Thoracic aorta (tissue), 2 donors: ENCODE measurements around the gene CAMK2B. TPM values are rescaled to one million over a fixed set of nuclear protein-coding genes. Genes with fewer than 3 reads are reported as not detected.

Source experiments
- ATAC-seq: fragments of 150-250 bp; one replicate; pipeline ENCODE4 v1.8.0; 2017; ENCODE audit warnings: low read depth; ENCODE audit not compliant: insufficient number of reproducible peaks, low FRiP score
- DNase-seq: peaks from one replicate; pipeline ENCODE4 v3.0.0-alpha.2; 2020; ENCODE audit warnings: low spot score
- H3K27ac ChIP-seq, 2 donors: fragments of 200-600 bp; sonication (generic); 1 replicate in 1 of 2; 2 replicates in 1 of 2; pipeline ENCODE4 v1.5.1; 2016; ENCODE audit warnings: mild to moderate bottlenecking in 2 of 2, moderate library complexity in 2 of 2
- H3K27me3 ChIP-seq: fragments of 200-600 bp; sonication (generic); replicated peaks from 2 replicates; pipeline ENCODE4 v1.6.0; 2016; ENCODE audit warnings: mild to moderate bottlenecking; ENCODE audit not compliant: insufficient read depth
- H3K36me3 ChIP-seq: fragments of 200-600 bp; sonication (generic); one replicate; pipeline ENCODE4 v1.5.1; 2016
- H3K4me1 ChIP-seq, 2 donors: fragments of 200-600 bp; sonication (generic); 1 replicate in 1 of 2; 2 replicates in 1 of 2; pipeline versions ENCODE4 v1.5.1 to v1.6.0; 2016; ENCODE audit warnings: low read depth in 2 of 2, mild to moderate bottlenecking in 1 of 2; ENCODE audit not compliant: control insufficient read depth in 1 of 2
- H3K4me3 ChIP-seq: fragments of 200-600 bp; sonication (generic); 2 replicates; pipeline ENCODE4 v1.5.1; 2016; ENCODE audit warnings: mild to moderate bottlenecking
- H3K9me3 ChIP-seq: fragments of 200-600 bp; sonication (generic); 2 replicates; pipeline ENCODE4 v1.5.1; 2016
- total RNA-seq, 2 donors: library from RNA; depleted of rRNA; stranded (reverse); fragments of >200 nt; gene quantifications; one replicate each; pipeline versions ENCODE4 v1.1.0 to v1.2.3, GENCODE V29; 2016
- TF ChIP-seq, protein P1 (sequence below): fragments of 200-600 bp; sonication (generic); IDR thresholded peaks from one replicate; pipeline ENCODE4 v1.5.1; 2019; ENCODE audit warnings: antibody characterized with exemption

CAMK2B gene
- total RNA-seq, 2 donors from 2014 or later = 1.5 to 2.8 TPM

DNA sequence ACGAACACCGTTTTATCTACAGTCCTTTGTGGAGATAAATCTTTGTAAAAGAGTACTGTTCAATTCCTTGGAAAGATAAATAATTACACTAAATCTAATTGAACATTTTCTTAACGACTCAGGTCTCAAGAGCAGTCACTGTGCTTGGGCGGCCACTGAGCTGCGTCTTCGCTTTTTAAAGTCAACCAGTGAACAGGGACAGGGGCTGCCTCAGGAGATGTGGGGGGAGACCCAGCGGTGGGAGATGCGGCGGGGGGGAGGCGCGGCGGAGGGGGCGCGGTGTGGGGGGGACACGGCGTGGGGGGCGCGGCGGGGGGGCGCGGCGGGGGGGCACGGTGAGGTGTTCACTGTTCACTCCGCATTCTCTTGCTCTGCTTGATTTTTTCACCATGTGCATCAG lies 39.8 kb downstream of the CAMK2B start:
- Histone ChIP-seq H3K4me3 (no peak overlapping the region), H3K27ac (no peak overlapping the region)

DNA sequence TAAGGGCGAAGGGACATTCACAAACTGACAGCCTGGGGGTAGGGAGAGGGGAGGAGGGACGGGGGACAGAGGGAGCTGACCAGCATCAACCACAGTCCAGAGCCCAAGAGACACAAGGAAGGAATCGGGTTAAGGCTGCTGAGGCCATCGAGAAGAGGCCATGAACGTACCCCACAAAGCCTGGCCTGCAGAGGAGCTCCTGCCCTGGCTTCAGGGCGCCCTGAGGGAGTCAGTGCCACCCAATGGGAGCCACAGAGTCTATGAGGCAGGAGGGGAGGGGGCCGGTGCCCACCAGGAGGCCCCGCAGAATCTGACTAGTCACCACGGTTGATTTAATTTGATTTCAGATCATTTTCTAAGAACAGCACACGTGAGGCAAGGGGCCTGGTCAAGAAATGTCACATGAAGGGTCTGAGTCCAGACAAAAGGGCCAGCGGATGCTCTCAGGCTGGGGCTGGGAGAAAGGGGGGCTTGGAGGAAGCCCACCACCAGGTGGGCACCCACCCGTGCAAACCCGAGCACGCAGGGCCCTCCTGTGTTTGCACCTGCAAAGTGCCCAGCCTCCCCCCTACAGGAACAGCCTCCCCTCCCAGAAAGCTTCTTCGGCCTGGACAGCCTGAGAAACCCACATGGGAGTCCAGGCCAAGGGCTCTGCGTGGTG lies 40.4 kb downstream of the CAMK2B start:
- Histone ChIP-seq H3K4me1 (no peaks in the 10 kb centered on the region), H3K27ac (no peak overlapping the region), H3K4me3 (no peak overlapping the region), H3K36me3 (no peaks in the 10 kb centered on the region), H3K9me3 (no peaks in the 10 kb centered on the region), H3K27me3 (no peaks in the 10 kb centered on the region)
- TF ChIP-seq, protein P1, sequence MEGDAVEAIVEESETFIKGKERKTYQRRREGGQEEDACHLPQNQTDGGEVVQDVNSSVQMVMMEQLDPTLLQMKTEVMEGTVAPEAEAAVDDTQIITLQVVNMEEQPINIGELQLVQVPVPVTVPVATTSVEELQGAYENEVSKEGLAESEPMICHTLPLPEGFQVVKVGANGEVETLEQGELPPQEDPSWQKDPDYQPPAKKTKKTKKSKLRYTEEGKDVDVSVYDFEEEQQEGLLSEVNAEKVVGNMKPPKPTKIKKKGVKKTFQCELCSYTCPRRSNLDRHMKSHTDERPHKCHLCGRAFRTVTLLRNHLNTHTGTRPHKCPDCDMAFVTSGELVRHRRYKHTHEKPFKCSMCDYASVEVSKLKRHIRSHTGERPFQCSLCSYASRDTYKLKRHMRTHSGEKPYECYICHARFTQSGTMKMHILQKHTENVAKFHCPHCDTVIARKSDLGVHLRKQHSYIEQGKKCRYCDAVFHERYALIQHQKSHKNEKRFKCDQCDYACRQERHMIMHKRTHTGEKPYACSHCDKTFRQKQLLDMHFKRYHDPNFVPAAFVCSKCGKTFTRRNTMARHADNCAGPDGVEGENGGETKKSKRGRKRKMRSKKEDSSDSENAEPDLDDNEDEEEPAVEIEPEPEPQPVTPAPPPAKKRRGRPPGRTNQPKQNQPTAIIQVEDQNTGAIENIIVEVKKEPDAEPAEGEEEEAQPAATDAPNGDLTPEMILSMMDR = no peak
- ATAC-seq = no peak
- no peak for DNase-seq

More for the DNA sequence above, 39.8 kb downstream of the CAMK2B start:
- DNase-seq (no peak), ATAC-seq (no peak)
- H3K9me3 ChIP-seq = no peaks in the 10 kb centered on the region
- H3K27me3 ChIP-seq = no peaks in the 10 kb centered on the region
- TF ChIP-seq, protein P1 = no peak
- H3K4me1 ChIP-seq = no peaks in the 10 kb centered on the region
- H3K36me3 ChIP-seq = no peaks in the 10 kb centered on the region

DNA sequence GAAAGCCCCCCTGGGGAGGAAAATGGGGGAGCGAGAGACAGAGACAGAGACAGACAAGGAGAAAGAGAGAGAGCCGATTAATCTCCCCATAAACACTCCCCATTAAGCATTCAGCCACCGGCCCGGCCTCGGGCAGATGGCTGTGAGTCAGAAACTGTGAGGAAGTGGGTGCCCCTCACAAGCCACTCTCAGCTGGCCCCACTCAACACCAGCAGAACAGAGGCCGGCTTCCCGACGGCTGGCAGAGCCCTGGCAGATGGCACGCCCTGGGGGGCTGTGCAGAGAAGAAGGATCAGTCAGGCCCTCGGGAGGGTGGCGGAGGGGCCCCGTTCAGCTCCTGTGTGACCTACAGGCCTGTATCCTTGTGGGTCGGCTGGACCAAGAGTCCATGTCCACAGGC lies 41.2 kb downstream of the CAMK2B start:
- ATAC-seq = no peak
- no peak for DNase-seq
- Histone ChIP-seq H3K4me3 (no peak overlapping the region), H3K36me3 (no peaks in the 10 kb centered on the region), H3K27me3 (no peaks in the 10 kb centered on the region), H3K4me1 (no peaks in the 10 kb centered on the region), H3K27ac (no peak overlapping the region), H3K9me3 (no peaks in the 10 kb centered on the region)
- TF ChIP-seq, protein P1 = no peak

DNA sequence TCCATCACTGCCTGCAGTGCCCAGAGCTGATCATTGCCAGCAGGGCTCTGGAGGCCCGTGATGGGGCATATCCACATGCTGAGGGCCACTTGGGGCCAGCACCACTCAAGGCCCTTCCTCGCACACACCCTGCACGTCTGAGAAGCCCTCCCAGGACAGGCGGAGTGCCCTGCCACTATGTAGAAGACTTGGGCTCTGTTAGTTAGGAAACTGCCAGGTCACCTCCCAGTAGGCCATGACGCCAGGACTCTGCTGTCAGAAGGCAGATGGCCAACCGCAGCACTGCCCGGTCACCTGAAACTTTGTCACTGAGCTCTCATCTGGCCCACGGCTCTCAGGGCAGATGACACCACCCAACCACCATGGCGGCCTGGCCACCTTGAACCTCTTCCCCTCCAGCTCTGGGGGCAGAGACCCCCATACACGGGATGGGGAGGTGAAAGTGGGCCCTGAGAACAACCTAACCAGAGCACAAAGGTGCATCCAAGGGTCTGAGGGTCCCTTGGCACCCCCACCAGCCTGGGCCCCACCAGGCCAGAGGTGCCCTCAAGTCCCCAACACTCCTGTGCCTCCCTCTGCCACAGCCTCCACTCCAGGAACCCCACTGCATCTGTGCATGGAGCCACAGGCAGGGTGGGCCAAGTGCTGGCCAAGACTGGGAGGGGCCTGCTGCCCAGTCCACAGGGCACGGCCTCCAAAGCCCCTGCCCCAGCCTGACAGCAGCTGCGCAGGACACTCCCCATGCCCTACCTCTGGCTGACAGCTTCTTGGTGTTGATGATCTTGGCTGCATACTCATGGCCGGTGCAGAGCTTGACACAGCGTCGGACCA lies 41.8 kb downstream of the CAMK2B start:
- ATAC-seq (no peak), DNase-seq (no peak)
- Histone ChIP-seq H3K4me1 (no peaks in the 10 kb centered on the region), H3K9me3 (no peaks in the 10 kb centered on the region), H3K27ac (no peak overlapping the region), H3K4me3 (no peak overlapping the region), H3K27me3 (no peaks in the 10 kb centered on the region), H3K36me3 (no peaks in the 10 kb centered on the region)
- TF ChIP-seq, protein P1 = no peak

DNA sequence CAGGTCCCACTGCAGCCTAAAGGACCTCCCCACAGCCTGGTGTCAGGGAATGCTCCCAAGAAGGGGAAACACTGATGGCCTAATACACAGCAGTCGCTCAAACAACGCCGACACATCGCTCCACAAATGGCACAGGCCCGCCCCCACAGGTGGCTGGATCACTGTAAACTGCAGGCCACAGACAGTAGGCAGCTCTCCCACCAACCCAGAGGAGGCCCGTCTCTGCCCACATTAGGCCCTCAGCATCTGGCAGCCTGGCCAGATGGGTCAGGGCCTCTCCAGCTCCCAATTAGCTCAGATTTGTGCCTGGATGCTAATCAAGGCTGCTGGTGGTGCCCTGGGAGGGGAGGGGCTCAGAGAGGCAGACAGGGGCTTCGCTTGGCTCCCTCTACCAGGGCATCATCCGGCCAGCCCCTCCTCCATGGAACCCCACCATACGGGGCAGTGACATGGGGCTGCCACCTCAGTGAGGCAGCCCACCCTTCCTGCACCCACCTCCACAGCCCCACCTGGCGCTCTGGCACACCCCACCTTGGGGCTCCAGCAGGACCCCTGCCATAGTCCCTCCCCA lies 42.7 kb downstream of the CAMK2B start:
- Histone ChIP-seq H3K36me3 (no peaks in the 10 kb centered on the region), H3K9me3 (no peaks in the 10 kb centered on the region), H3K4me1 (no peaks in the 10 kb centered on the region), H3K27me3 (no peaks in the 10 kb centered on the region), H3K4me3 (no peak overlapping the region), H3K27ac (no peak overlapping the region)
- TF ChIP-seq, protein P1 = no peak
- ATAC-seq (no peak), DNase-seq (no peak)
